Brain pericyte (primary cell): Measurements from ENCODE around the gene ZBTB47.

Experiments used
- DNase-seq: peaks from one replicate; pipeline ENCODE4 v3.0.0-alpha.2; 2012; ENCODE audit warnings: low read depth, low spot score

The ZBTB47 gene

DNA sequence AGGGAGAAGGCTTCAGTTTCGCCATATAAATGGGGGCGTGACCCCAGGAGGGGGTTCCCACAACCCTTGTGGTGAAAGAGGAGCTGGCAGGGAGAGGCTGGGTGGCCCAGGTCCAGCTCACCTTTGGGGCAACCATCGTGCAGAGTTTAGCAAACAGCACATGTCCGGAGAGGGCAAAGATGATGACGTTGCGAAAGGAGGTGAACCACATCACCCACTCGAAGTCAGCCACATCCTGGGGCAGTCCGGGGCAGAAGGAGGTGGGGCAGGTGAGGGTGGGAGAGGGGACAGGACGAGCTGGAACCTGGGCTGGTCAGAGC lies 45.4 kb downstream of the ZBTB47 start:
- DNase-seq = no peak

DNA sequence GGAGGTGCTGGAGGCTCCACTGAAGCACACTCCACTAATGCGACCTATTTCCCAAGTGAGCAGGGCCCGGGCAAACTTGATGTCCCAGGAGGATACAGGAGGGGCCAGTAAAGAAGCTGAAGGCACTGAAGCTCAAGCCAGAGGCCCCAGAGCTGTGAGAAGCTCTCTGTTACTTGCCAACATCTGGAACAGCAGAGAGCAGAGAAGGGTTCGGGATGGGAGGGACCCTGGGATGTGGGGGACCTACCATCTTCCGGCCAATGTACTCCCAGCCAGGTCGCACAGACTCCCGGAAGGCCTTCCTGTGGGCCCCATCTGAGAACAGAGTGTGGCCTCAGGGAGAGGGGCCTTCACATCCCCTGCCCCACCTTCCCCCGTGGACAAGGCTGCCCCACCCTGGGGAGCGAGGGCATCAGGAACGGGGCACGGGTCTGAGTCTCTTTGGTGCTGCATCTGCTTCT lies 46.0 kb downstream of the ZBTB47 start:
- no peak for DNase-seq

GRCh38 chr3:42700366-42701288 lies 47.1 kb downstream of the ZBTB47 start:
- DNase-seq = no peak

GRCh38 chr3:42701371-42702065 lies 48.0 kb downstream of the ZBTB47 start:
- no peak for DNase-seq

DNA sequence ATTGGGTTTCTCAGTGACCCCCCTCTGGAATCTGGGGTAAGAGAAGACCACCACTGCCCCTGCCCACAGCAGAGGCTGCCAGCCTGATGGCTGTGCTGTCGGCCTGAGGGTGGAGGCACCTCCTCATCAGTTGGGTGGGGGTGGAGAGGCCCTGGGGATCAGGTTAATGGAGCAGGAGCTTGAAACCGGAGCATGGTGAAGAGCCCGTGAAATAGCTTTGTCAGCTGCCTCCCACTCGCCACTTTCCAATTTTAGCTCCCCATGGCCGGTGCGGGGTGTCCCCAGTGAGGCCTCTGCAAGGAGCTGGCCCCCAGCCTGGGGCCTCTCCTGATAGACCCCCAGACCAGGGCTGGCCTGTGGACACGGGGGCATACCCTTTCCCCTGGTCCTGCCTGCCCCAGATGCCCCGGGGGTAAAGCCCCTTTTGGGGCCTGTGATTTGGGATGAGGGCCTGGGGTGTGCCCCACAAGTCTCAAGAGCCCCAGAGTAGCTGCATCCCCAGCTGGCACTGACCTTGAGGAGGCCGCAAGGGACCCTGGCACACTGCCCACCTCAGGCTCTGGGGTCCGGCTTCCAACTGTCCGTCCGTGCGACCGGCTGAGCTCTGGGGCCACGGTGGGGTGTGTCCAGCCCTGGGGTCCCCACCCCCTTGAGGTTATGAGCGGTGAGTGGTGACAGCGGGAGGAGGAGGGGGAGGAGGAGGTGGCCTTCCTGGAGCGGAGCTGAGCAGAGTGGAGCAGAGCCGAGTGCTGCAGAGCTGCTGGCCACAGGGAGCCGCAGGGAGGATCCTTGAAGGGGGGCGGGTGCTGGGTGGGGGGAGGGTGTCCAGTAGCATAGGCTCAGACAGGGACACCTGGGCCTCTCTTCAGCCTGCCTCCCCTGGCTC lies 48.8 kb downstream of the ZBTB47 start, which contains the start of gene HHATL:
HHATL (minus strand) TSS at position 733 of the 886 bp plus-strand sequence. CDS start 1,972 bp downstream, outside the sequence.
- no peak for DNase-seq

- DNase-seq = no peak
Observed at GRCh38 chr3:42702982-42703694, 49.6 kb downstream of the ZBTB47 start.

DNA sequence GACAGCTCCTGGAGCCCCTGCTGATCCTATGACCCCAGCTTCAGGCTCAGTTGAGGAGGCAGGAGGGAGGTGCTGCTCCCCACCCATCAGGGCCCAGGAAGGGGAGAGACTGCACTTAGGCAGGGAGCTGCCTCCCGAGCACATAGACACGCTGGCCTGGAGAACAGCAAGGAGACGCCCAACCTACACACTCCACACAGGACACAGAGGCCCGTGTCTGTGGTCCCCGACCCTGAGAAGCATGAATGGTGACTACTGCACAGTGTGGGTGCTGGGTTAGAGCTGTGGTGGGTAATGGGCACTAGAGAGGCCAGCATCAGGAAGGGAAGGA lies 50.2 kb downstream of the ZBTB47 start:
- DNase-seq = no peak

GRCh38 chr3:42704136-42704841 lies 50.8 kb downstream of the ZBTB47 start:
- no peak for DNase-seq

GRCh38 chr3:42705058-42705767 lies 51.7 kb downstream of the ZBTB47 start:
- DNase-seq = no peak

- no peak for DNase-seq
Observed at GRCh38 chr3:42705962-42706585, 52.6 kb downstream of the ZBTB47 start.

GRCh38 chr3:42706721-42707619 lies 53.5 kb downstream of the ZBTB47 start:
- DNase-seq = no peak

- DNase-seq = no peak
Observed at GRCh38 chr3:42707620-42708355, 54.3 kb downstream of the ZBTB47 start.

DNA sequence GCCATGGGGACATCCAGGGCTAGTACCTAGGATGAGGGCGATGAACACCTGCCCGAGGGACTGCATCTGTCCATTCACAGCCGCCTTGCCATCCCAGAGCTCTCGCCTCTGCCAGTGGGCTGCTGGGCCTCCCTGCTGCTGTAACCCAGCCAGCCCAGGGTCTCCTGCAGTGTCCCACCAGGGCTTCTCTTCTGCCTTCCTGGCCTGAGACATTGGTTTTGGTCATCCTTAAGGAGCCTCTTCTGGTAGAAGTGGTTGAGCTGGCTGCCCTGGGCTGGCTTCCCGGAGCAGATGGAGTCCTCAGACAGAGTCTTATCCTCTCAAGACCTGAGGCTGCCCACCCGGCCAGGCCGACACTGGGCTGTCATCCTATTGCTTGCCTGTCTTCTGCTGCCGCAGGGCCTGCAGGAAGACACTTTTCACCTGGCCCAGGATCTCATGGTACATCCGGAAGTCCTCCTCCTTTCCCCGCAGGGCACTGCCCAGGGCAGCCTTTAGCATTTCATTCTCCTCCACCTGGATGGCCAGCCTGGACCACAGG lies 55.2 kb downstream of the ZBTB47 start:
- DNase-seq = no peak

- DNase-seq = no peak
Observed at GRCh38 chr3:42709621-42710020, 56.1 kb downstream of the ZBTB47 start.

DNA sequence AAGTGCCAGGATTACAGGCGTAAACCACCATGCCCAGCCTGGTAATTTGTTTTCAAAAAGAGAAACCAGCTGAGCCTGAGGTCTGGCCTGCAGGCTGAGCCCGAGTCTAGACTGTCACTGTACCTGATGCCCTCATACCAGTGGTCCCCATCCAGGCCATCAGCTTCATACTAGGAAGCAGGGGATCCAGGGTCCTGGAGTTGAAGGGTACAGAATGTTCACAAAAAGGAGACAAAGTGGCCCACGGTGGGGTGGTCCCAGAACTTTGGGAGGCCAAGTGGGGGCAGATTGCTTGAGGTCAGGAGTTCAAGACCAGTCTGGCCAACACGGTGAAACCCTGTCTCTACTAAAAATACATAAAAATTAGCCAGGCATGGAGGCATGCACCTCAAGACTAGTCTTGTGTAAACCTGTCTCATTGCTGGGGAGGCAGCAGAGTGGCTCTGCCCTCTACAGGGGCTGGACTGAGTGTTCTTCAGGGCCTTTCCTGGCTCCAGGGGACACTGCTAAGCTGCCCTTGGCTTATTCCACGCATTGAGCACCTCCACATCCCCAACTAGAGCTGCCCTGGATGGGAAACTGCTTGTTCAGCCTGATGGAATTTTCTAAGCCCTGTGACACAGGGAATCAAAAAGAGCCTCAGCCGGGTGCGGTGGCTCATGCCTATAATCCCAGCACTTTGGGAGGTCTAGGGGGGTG lies 57.0 kb downstream of the ZBTB47 start:
- no peak for DNase-seq

- no peak for DNase-seq
Observed at GRCh38 chr3:42711491-42712343, 58.2 kb downstream of the ZBTB47 start.
